ENCODE results near the gene NDUFA6.
"Not testable (repeated sequence)": the region's sequence is repeated elsewhere in the genome, so short reads cannot be mapped to it uniquely, and the experiment has no call there.

DNA sequence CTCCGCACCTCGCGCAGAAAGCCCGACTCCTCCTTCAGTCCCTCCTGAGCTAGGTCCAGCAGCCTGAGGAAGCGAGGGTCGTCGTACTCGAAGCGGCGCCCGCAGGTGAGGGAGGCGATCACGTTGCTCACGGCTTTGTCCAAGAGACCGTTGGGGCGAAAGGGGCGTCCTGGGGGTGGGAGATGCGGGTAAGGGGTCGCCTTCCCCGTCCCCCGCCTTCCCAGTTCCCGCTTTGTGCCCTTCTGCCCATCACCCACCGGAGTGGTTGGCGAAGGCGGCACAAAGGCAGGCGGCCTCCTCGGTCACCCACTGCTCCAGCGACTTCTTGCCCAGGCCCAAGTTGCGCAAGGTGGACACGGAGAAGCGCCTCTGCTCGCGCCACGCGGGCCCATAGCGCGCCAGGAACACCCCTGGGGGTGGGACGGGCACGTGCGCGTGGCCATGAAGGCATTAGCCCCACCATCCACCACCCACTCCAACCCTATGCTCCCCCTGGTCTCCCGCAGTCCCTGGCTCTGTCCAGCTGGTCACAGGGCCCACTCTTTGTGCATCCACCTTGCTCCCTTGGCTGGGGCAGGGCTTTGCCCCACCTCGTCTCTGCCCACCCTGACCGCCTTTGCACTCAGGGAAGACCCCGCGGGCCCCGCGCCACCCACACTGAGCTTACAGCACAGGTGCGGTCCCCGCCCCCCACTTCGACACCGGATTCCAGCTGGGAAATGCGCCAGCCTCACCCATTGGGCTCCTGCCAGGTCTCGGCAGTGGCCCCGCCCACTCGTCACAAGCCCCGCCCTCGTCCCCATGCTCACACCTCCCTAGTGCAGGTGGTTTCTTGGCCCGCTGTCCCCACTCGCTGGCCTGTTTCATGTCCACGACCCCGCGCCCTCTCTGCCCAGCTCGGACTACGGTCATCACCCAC, 38.5 kb upstream of the NDUFA6 start:
- TF ChIP-seq, protein P1, sequence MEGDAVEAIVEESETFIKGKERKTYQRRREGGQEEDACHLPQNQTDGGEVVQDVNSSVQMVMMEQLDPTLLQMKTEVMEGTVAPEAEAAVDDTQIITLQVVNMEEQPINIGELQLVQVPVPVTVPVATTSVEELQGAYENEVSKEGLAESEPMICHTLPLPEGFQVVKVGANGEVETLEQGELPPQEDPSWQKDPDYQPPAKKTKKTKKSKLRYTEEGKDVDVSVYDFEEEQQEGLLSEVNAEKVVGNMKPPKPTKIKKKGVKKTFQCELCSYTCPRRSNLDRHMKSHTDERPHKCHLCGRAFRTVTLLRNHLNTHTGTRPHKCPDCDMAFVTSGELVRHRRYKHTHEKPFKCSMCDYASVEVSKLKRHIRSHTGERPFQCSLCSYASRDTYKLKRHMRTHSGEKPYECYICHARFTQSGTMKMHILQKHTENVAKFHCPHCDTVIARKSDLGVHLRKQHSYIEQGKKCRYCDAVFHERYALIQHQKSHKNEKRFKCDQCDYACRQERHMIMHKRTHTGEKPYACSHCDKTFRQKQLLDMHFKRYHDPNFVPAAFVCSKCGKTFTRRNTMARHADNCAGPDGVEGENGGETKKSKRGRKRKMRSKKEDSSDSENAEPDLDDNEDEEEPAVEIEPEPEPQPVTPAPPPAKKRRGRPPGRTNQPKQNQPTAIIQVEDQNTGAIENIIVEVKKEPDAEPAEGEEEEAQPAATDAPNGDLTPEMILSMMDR (conservative IDR thresholded peaks at IDR 0.05; ENCODE audit: low read depth, low read length): not testable (repeated sequence)
- not testable (repeated sequence) for TF ChIP-seq EZH2 (IDR thresholded peaks at IDR 0.05; ENCODE audit: borderline replicate concordance, low read depth, low read length, poor library complexity, severe bottlenecking)

Data from A673 (cell line).